Activated CD8-positive, alpha-beta memory T cell treated with anti-CD3 and anti-CD28 coated beads for 36 hours (primary cell): ENCODE measurements around the gene KIF25. TPM values are rescaled to one million over a fixed set of nuclear protein-coding genes. Genes with fewer than 3 reads are reported as not detected.

Source experiments
- CTCF ChIA-PET: fragments of 350-600 bp; sonication (Branson Sonifier 250); formaldehyde crosslinking; loops from one replicate; lab custom pipeline; 2021; ENCODE audit warnings: antibody characterized with exemption; lab: Charles Lee
- POLR2A ChIA-PET: fragments of 350-600 bp; sonication (Branson Sonifier 250); formaldehyde crosslinking; loops from one replicate; lab custom pipeline; 2021; ENCODE audit warnings: antibody characterized with exemption; lab: Charles Lee
- total RNA-seq, 2 experiments: library from RNA; stranded (reverse); gene quantifications; one replicate each; pipeline ENCODE4 v1.2.3, GENCODE V29; 2021

Gene KIF25
- total RNA-seq, 2 experiments from 2014 or later: not detected

DNA sequence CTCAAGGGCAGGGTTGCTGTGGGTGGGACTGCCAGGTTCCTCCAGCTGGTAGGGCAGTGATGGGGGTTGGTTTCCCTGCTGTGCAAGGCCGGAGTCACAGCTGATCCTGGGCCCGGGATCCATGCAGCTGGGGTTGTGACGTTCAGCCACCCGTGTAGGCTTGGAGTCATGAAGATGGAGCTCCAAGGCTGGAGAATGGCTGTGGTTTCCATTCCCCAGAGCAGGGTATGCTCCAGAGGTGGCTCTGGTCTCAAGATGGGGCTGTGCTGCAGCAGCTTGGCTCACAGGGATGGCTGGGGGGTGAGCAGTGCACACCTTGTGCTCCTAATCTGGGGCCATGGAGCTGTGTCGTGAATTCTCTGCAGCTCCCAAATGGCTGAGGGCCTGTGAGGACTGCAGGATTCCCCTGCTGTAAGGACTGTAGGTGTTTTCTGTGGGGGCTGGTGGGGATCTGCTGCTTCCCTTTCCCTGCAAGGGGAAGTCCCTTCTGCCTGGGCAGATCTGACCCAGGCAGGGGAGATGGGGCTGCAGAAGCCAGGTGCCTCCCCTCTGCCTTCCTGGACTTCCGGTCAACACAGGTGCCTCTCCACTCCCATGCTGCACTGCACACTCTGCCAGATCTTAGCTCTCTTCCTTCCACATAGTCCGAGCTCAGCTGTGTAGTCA is 15.9 kb downstream of the KIF25 start:
- CTCF ChIA-PET: no interaction called here
- POLR2A ChIA-PET: no interaction called here

GRCh38 chr6:168014428-168014827 is 17.0 kb downstream of the KIF25 start:
- POLR2A ChIA-PET: no interaction called here
- CTCF ChIA-PET: interaction anchor here (0.5 kb wide), 1 partner anchor 132 kb away, joined by 3 read pairs; no protein-coding TSS in a partner anchor

DNA sequence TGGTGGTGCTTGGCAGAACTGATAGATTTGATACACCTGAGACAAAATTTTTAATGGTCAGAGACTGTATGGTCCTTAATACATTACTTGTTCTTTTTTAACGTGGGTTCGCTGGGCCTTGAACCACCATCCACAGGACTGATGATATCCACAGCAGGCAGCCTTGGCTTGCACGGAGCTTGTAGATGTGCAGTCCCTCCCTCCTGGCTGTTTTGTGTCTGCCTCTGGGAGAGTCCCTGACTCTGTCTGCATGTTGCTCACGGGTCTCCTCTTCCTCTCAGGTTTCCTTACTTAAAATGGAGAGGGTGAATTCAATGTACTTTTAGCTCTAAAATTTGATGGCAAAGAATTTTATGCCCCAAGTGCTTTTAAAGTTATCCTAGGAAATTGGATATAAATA is 17.5 kb downstream of the KIF25 start:
- POLR2A ChIA-PET: no interaction called here
- CTCF ChIA-PET: interaction anchor here (0.5 kb wide), 1 partner anchor 131 kb away, joined by 3 read pairs; no protein-coding TSS in a partner anchor

DNA sequence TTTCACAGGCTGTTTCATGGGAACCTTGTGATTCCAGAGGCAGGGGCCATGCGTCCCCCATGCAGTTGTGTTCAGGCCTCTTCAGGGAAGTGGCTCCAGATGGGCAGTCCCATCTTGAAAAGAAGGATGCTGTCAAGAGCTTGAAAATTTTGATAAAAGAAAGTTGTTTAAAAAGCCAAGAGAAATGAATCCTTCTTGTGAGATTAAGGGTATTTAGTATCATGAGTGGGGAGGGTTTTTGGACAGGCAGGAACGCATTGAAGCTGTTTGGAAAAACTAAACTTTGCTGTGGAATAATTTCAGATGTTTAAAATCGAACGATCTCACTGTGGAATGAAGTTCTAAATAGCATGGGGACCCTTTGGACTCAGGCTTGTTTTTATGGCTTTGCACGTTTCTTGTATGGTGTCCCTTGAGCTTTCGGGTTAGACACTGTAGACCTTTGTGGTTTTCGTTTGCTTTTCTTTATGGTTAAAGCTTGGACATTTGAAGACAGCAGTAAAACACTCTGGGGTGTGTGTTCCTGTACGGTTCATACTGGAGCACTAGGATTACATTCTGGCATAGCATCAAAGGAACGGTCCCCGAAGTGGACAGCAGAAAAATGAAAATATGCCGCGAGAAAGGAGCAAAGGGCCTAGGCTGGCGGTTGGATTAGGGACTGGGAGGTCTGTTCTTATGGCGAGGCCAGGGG is 18.2 kb downstream of the KIF25 start:
- ChIA-PET POLR2A (no interaction called here), CTCF (no interaction called here)

DNA sequence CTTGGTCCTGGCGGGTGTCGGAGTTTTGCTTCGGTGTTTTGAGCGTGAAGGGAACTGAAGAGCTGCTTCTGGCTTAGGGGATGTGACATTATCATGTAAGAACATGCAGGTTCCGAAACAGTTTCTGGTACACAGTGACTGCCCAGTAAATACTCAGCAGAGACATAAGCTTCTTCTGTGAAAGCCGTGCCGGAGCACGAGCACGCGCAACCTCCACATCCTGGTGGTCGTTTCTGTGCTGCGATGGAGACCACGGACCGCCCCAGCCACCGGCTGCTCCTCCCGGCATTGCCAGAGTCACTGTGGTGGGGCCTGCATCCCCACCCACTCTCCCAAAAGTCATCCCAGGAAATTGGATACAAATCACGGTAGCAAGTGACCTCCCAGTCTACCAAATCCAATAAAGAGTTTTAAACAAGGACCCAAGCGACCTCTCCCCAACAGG is 18.7 kb downstream of the KIF25 start:
- CTCF ChIA-PET: no interaction called here
- POLR2A ChIA-PET: no interaction called here

DNA sequence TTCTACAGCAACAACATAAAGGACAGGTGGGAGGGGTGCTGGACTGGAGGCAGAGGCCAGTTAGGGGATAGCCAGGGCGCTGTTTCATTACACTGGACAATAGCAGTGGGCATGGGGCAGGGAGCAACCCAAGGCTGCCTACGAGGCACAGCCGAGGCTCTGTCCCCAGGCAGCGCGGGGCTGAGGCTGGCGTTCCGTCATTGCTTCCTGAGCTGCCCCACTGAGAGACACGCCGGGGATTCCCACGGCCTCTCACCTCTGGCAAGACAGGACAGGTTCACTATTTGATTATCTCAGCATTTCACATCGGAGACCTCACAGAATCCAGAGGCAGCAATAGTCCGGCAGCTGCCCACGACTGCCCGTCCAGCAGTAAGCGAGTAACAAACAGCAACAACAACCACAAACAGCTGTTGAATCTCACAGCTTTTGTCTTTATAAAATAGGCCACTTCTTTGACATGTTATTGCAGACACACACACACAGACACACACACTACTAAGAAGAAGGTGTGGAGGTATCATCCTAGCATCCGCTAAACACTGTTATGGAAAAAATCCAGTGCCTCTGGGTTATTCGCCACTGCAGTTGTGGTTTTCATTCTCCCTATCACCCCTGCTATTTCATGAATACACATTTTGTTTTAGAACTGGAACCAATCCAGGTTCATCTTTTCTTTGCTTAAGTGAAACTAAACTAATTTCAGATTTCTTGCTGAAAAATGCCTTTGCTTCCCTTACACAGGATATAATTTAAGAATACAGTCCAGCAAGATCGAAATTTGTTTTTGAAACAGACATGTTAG is 19.5 kb downstream of the KIF25 start:
- CTCF ChIA-PET: no interaction called here
- POLR2A ChIA-PET: no interaction called here

DNA sequence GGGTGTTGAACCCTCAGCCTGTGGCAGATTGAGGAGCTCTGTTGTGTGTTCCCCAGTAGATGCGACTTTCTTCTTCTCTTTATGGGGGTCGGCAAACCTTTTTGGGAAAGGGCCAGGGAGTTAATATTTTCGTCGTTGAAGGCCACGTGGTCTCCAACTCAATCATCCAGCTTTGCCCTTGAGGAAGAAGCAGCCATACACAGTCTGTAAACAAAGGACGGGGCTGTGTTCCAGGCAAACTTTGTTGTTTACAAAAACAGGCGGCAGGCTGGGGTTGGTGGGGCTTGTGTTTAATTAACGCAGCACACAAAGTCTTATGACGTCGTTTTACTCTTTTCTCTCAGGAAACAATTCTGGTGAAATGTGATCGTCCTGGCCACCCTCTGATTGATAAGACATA is 20.2 kb downstream of the KIF25 start:
- ChIA-PET POLR2A (no interaction called here), CTCF (no interaction called here)

GRCh38 chr6:168018664-168019063 is 21.2 kb downstream of the KIF25 start:
- ChIA-PET CTCF (no interaction called here), POLR2A (no interaction called here)

- CTCF ChIA-PET: no interaction called here
- POLR2A ChIA-PET: no interaction called here
Measured at GRCh38 chr6:168020242-168020641, 22.8 kb downstream of the KIF25 start.

DNA sequence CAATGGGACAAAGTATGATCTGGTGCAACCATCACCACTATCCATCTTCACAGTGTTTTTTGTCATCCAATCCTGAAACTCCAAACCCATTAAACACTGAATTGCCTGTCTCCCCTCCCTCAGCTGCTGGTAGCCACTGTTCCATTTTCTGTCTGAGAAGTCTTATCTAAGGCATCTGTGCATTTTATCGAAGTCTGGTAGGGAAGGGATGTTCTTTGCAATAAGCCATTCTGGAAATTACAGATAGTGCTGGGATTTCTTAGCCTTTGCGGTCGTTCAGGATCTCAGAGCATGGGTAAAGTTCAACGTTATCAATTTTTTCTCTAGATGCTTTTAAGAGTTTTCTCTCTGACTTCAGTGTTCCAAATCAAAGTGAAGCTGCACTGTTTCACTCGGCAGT is 24.1 kb downstream of the KIF25 start:
- POLR2A ChIA-PET: no interaction called here
- CTCF ChIA-PET: no interaction called here

- ChIA-PET CTCF (no interaction called here), POLR2A (no interaction called here)
Measured at GRCh38 chr6:168022488-168023321, 25.2 kb downstream of the KIF25 start.

DNA sequence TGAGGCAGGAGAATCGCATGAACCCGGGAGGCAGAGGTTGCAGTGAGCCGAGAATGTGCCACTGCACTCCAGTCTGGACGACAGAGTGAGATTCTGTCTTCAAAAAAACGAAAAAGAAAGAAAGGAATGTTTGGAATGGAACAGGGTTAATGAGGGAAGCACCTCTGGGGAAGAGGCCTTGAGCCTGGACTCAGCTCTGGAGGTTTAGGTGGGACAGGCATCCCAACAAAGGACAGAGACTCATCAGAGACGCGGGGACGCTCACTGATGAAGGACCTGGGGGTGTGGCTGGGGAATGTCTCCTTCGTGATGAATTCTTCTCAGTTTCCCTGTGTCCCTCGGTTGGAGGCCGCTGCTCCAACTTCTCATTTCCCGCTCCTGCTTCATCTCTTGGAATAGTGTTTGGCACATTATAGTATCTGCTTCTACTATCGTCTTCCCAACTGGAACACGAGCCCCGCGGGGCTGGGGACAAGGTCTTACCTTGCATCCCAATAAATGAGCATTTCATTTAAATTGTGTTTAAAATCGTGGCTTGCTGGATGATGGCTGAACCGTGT is 27.6 kb downstream of the KIF25 start:
- ChIA-PET POLR2A (no interaction called here), CTCF (no interaction called here)

DNA sequence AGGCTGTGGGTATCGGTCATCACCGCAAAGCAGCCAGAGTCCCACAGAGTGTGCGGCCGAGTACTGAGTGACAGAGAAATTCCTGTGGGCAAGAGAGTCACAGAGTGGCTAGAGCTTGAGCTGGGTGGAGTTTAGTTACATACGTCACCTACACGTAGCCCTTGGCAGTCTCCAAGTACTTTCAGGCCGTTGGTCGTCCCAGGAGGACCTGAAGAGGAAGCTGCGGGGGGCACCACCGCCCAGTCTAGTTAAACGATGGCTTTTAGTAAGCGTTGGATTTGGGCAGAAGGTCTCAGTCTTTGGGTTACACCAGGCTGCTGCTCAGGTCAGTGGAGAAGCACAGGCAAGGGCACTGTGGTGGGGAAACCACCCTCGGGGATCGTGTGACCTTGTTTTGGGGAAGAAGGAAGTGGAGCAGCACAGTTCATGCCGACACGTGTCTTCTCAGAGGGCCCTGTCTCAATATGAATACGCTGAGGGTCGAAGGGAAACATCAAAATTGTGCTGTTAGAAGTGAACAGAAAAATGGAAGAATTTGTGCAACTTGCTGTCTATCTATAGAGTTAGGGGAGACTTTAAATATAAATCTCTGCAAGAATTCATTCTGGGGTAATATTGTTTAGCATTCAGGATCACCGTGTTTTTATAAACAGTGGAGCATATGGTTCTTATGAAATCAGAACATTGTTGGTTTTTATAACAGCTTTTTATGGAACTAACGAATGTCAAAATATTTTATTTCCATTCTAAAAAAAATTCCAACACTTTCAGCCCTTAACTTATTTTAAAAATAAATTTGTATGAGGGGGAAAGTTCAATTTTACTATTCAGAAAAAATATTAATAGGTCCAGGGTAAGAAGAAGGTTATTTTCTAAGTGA is 28.6 kb downstream of the KIF25 start:
- POLR2A ChIA-PET: no interaction called here
- CTCF ChIA-PET: no interaction called here

DNA sequence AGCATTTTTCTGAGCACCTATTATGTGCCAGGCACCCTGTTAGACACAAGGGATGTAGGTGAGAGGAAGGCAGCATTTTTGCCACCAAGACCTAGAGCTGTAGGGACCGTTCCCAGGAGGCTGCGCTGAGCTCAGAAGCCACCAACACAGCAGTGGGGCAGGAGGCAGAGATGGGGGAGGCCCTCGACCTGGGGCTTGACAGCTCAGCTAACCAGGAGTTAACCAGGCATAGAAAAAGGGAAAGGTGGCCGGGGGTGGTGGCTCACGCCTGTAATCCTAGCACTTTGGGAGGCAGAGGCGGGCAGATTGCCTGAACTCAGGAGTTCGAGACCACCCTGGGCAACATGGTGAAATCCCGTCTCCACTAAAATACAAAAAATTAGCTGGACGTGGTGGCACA is 29.5 kb downstream of the KIF25 start:
- ChIA-PET POLR2A (interaction anchor here (0.7 kb wide), 1 partner anchor 328 kb away, joined by 10 read pairs; no protein-coding TSS in a partner anchor), CTCF (interaction anchor here (0.7 kb wide), 1 partner anchor 42 kb away, joined by 3 read pairs; no protein-coding TSS in a partner anchor)

GRCh38 chr6:168027521-168027920 is 30.1 kb downstream of the KIF25 start:
- POLR2A ChIA-PET: interaction anchor here (0.7 kb wide), 1 partner anchor 329 kb away, joined by 10 read pairs; no protein-coding TSS in a partner anchor

DNA sequence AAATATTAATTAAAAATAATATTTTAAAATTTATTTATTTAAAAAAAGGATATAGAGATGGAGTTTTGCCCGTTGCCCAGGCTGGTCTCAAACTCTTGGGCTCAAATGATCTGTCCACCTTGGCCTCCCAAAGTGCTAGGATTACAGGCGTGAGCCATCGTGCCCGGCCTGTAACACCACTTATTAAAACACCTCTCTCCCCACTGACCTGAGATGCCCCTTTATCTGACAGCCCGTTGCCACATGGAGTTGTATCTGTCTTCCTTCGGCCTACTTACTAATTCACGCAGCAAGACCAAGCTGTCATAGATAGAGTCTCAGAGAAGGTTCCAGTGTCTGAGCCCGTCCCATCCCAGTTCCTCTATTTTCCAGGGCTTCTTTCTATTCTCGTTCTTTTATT is 30.7 kb downstream of the KIF25 start:
- POLR2A ChIA-PET: no interaction called here

More at GRCh38 chr6:168027521-168027920, 30.1 kb downstream of the KIF25 start:
- CTCF ChIA-PET: interaction anchor here (0.7 kb wide), 1 partner anchor 41 kb away, joined by 3 read pairs; no protein-coding TSS in a partner anchor

GRCh38 chr6:168029459-168030217 is 32.2 kb downstream of the KIF25 start:
- POLR2A ChIA-PET: no interaction called here

More for the DNA sequence above, 30.7 kb downstream of the KIF25 start:
- CTCF ChIA-PET: no interaction called here

More at GRCh38 chr6:168029459-168030217, 32.2 kb downstream of the KIF25 start:
- CTCF ChIA-PET: no interaction called here
